Measurements from ENCODE around the gene KRTAP5-5.
"Not testable (repeated sequence)": the region's sequence is repeated elsewhere in the genome, so short reads cannot be mapped to it uniquely, and the experiment has no call there.

The KRTAP5-5 gene

GRCh38 chr11:1656670-1657069 is 27.1 kb downstream of the KRTAP5-5 start:
- no peak for DNase-seq

DNA sequence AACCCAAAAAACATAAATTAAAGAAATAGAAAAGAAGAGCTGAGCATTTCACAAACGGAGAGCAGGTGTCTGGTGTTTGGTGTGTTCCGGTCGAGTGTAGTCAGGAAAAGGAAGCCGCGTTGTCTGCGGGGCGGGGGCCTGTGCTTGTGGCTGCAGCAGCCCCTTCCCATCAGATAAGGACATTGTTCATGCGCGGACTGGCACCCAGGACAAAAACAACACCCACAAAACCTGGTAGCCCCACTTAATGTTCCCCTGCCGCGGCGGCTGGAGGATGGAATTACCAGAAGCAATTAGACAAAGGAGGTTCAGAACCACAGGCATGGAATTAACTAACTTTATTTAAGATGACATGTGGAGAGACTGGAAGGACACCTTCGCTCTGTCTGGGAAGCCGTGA is 29.9 kb downstream of the KRTAP5-5 start:
- no peak for DNase-seq

DNA sequence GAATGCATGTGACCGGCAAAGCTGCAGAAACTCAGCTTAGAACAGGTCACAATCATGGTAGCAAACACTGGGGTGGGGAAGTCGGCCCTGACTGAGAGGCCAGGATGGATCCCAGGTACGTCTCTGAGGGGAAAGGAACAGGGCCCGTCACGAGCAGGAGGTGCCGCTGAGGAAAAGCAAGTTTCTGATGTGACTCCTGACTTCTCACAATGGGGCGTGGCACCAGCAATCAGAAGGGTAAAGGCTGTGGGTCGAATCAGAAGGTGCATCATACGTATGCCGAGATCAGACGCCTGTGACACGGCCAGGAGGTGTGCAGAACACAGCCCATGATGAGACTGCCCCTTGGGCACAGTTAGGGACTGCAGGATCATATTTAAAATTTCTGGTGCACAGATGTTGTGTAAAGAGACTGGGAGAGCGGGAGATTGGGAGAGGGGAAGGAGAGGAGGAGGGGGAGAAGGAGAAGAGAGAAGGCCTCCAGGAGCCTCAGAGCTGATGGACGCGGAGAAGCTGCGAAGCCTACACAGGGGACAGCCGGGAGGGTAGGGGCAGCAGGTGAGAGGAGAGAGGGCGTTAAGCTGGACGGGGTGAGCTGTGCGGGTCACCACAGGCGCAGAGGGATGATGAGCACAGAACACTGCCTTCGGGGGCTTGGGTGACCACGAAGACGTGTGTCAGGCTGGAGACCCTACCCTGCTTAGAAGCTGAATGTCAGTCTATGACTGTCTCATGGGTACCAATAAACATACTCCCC is 30.7 kb downstream of the KRTAP5-5 start:
- DNase-seq: no peak

- DNase-seq: not testable (repeated sequence)
These were observed 32.1 kb downstream of the KRTAP5-5 start for GRCh38 chr11:1661454-1662269.

DNA sequence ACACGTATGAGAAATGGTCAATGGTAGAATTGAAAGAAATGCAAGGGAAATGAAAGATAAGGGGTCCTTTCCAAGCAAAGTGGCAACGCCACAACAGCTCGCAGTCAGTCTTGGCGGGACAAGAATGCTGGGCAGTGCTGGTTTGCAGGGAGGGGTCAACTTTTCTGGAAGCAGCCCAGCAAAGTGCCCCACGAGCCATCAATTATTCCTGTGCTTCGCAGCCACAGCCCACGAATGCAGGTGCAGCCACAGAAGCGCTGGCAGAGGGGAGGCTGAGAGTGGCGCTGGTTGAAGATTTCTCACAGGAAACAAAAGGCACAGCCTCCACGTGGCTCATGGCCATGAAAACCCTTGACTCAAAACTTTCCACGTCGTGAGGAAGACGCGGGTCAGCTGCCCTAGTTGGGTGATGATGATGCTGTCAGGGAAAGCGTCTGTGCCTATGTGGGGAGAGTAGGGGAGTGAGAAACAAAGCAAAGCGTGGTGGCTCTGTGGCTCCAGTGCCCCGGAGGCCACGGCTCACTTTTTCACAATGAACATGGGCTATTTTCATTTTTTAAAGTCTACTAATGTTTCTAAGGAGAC is 33.2 kb downstream of the KRTAP5-5 start:
- not testable (repeated sequence) for DNase-seq

DNA sequence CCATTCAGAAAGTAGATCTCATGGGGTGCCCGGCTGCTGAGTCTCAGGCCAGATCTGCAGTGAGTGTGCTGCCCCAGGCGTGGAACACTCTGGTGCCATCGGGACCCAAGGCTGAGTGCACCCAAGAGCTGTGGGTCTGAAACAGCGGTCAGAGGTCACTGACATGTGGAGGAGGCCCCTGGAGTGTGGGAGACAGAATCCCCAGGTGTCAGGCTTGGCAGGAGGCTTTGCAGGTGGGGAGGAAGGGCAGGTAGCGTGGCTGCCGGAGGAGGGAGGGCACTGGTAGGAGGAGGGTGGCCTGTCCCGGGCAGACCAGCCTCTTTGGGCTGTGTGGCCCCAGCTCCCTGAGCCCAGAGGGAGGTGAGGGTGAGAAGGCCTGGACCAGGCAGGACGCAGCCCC is 35.7 kb downstream of the KRTAP5-5 start:
- DNase-seq: no peak

DNA sequence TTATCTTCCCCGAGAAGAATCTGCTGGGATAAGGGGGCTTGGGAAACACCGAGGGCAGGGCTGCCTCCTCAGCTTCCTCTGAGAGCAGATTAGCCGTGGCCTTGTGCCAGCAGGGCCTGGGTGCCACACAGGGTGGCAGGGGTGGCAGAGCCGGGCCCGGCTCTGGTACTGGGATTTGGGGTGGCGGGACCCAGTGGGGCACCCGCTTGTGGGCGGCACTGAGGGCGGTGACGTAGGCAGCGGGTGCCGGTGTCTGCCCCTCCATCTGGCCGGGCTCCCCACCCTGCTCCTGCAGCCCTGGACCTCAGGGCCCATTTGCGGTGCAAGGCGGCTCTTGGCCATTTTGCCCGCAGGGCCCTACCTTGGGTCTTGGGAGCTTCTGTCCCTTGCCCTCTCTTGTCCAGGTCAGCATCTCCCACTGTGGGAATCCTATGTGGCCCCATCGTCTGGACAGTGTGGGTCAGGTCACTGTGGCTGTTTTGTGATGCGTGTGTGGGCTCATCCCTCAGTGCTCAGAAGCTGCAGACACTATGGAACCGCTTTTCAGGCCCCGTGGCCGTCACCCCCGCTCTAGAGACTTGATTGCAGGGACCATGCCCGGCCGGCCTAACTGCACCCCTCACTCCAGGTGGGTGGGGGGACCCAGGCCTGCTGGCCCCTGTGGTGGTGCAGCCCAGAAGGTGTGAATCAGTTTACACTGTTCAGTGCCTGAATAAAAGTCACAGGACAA is 37.7 kb downstream of the KRTAP5-5 start:
- no peak for DNase-seq

- no peak for DNase-seq
These were observed 38.3 kb downstream of the KRTAP5-5 start for GRCh38 chr11:1667906-1668305.

DNA sequence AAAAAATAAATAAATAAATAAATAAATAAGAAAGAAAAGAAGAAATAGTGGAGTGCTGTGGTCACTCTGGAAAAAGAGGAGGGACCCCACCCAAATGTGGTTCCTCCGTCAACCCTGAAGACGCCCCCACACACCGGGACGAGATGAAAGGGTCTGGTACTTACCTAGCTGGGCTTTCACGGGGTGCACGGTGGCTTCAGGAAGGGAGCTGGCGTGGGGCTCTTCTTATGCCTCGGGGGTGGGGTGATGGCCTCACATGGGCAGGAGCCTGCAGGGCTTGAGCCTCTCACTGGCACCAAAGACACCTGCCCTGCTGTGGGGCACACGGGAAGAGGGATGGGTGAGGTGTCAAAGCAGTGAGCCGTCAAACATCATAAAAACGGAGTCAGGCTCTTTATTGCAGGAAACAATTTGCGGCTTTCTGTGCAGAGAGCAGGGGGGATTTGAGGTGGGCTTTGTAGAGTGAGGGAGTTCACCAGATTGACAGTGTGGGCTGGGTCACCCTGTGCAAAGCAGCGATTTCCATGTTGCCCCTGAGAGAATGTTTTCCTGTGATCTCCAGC is 39.4 kb downstream of the KRTAP5-5 start:
- DNase-seq: no peak

DNA sequence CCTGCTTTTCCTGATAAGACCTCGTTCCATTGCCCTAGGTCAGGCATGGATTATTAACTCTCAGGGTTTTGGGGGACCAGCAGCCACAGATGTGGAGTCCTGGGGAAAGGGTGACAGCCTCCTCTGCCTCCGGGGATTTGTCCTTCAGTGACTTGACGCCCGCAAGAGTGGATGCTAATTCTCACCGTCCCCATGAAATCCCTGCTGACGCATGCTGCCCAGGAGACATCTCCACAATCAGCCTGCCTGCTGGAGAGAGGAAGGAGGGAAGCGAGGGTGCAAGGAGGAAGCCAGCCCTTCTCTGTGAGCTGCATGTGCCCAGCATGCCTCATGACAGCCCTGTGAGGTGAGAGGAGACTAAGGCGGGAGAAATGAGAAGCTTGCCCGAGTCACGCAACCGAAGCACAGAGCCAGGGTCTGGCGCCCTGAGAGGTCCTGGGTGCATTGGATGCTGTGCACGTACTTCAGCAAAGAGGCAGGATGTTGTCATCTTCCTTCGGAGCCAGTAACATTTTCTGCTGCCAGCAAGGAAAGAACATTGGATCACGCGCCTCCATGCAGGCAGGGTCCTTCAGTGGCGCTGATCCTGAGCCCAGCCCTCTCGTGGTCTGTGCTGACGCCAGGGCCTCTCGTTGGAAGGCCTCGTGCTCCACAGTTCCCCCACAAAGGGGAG is 40.1 kb downstream of the KRTAP5-5 start:
- no peak for DNase-seq

- DNase-seq: not testable (repeated sequence)
These were observed 40.9 kb downstream of the KRTAP5-5 start for GRCh38 chr11:1670457-1670856.

DNA sequence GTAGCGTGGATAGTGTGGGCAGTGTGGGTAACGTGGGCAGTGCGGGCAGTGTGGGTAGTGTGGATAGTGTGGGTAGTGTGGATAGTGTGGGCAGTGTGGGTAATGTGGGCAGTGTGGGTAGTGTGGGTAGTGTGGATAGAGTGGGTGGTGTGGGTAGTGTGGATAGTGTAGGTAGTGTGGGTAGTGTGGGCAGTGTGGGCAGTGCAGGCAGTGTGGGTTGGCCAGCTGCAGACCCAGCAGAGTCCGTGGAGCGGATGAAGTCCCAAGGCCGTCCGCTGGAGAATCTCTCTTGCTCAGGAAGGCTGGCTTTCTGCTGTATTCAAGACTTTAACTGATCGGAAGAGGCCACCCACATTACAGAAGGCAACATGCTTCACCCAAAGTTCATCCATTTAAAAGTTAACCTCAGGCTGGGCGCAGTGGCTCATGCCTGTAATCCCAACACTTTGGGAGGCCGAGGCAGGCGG is 41.4 kb downstream of the KRTAP5-5 start:
- no peak for DNase-seq

DNA sequence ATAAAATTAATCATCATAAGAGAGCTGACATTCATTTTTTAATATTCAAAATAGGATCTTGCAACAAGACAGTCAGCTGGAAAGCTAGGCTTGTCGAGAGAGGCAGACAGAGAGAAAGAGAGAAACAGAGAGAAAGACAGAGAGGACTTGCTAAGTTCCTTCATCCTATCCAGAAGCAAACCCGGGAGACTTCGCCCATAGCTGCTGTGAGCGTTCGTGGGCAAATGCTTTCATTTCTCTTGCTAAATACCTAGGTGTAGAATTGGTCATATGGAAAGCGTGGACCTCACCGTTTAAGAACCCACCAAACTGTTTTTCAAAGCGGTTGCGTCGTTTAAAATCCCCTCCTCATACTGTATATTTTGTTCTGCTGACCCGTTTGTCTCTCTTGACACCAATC is 42.1 kb downstream of the KRTAP5-5 start:
- DNase-seq: no peak

- DNase-seq: no peak
These were observed 43.2 kb downstream of the KRTAP5-5 start for GRCh38 chr11:1672613-1673350.

GRCh38 chr11:1673446-1674172 is 44.0 kb downstream of the KRTAP5-5 start:
- DNase-seq: no peak

DNA sequence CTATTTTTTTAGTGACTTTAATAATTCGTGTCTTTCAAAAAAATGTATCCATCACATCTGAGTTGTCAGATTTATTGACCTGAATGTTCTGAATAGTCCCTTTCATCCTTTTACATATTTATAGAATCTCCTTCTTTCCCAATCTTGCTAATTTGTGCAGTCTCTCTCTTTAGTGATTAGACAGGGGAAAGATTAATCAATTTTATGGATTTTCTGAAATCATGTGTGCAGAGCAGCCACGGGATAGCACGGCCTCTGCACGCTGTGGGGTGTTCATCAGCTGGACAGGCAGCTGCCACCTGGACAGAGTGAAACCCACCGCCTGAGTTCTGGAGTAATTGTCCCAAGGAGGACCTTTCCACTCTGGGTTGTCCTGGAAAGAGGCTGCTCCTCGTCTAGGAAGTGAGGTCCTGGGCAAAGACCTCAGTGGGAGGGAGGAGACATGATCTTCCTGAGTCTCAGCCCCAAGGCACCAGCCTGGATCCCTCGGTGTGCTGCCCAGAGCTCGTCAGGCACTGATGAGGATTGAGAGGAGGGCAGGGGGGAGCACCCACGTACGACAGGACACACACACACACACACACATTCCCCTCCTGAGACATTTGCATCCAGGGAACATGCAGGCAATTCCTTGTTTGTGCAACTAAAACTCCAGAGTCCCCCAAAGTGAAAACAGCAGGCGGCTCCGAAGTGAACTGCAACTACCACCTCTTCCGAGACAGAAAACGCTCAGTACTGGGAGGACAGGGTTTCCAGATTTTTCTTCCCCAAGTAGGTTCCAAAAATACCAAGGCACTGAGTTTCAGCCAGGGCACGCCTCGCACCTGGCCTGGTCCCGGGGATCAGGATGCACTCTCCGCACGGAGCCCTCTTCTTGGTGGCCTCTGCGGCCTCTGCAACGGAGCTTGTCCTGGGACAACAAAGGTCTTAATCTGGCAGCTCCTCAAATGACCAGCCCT is 44.9 kb downstream of the KRTAP5-5 start:
- DNase-seq: no peak

GRCh38 chr11:1675536-1676228 is 46.1 kb downstream of the KRTAP5-5 start:
- no peak for DNase-seq

DNA sequence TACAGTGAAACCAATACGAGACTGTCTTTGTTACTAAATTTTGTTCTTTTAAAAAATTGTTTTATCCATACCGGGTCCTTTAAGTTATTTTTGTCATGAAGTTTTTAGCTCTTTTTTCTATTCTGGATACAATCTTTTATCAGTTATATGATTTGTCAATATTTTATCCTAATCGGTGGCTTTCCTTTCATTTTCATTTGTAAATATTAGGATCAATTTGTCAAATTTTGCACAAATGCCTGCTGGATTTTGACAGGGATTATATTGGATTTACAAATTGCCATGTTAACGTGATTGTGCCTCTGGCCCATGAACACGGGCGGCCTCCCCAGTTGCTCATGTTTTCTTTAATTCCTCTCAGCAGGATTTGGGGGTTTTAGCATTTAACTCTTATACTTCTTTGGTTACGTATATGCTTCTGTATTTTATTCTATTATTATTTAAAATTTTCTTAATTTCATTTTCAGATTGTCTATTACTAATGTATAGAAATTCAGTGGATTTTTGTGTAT is 46.7 kb downstream of the KRTAP5-5 start:
- DNase-seq: no peak

DNA sequence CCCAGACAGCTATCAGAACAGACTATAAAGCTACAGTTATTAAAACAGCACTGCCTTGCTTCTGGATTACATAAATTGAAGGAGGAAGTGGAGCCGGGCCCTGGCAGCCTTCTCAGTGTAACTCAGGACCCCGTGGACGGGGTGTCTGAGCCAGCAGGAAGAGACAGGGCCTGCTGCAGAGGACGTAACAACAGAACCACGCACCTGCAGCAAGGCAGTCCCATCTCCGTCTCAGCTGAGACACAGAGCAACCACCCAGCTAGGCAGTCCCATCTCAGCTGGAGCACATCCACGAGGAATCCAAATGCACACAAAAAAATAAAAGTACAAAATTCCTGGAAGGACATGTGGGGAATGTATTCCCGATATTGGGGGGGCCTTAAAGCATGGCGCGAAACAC is 50.3 kb downstream of the KRTAP5-5 start:
- DNase-seq: no peak
